ENCODE data around the gene DKK1.

GRCh38 chr10:52353205-52353604, 39.1 kb downstream of the DKK1 start:
- TF ChIP-seq CTCF (IDR thresholded peaks at IDR 0.05; ENCODE audit: insufficient read depth, low read length, poor library complexity, severe bottlenecking) (no peak), EZH2phosphoT487 (conservative IDR thresholded peaks at IDR 0.05; ENCODE audit: low read length) (no peak)

Data from SU-DHL-6 (cell line).